ENCODE data around the gene RASSF1.
A peak's percentile ranks its signal among the peaks of the same experiment; 100 is the strongest.

Gene RASSF1

GRCh38 chr3:50299929-50300680, 40.5 kb downstream of the RASSF1 start:
- no peak for DNase-seq (ENCODE audit: low read depth)

GRCh38 chr3:50299638-50299928, 41.1 kb downstream of the RASSF1 start:
- no peak for DNase-seq (ENCODE audit: low read depth)

GRCh38 chr3:50298836-50299637, 41.6 kb downstream of the RASSF1 start, which contains the start of the genes HYAL3 and NAA80:
HYAL3 (minus strand) TSS chr3:50299405; CDS start chr3:50295602, 3,803 bp downstream.
NAA80 (minus strand) TSS chr3:50299405; CDS start chr3:50297463, 1,942 bp downstream.
- peak; percentile 98 for DNase-seq (ENCODE audit: low read depth)

GRCh38 chr3:50297896-50298725, 42.5 kb downstream of the RASSF1 start:
- no peak for DNase-seq (ENCODE audit: low read depth)

GRCh38 chr3:50297384-50297775, 43.3 kb downstream of the RASSF1 start:
- DNase-seq (ENCODE audit: low read depth): no peak

- no peak for DNase-seq (ENCODE audit: low read depth)
These were observed 43.8 kb downstream of the RASSF1 start for GRCh38 chr3:50296721-50297383.

GRCh38 chr3:50295553-50296431, 44.8 kb downstream of the RASSF1 start:
- DNase-seq (ENCODE audit: low read depth): no peak

GRCh38 chr3:50294492-50295403, 45.9 kb downstream of the RASSF1 start:
- DNase-seq (ENCODE audit: low read depth): no peak

GRCh38 chr3:50294089-50294488, 46.5 kb downstream of the RASSF1 start:
- no peak for DNase-seq (ENCODE audit: low read depth)

- DNase-seq (ENCODE audit: low read depth): no peak
These were observed 47.4 kb downstream of the RASSF1 start for GRCh38 chr3:50293079-50293801.

GRCh38 chr3:50292159-50293078, 48.2 kb downstream of the RASSF1 start, which contains the start of gene IFRD2:
IFRD2 (minus strand) TSS chr3:50292429; CDS start chr3:50292274, 155 bp downstream.
- peak; percentile 84 for DNase-seq (ENCODE audit: low read depth)

- DNase-seq (ENCODE audit: low read depth): no peak
These were observed 50.4 kb downstream of the RASSF1 start for GRCh38 chr3:50290161-50290641.

GRCh38 chr3:50289130-50289529, 51.5 kb downstream of the RASSF1 start:
- no peak for DNase-seq (ENCODE audit: low read depth)

- no peak for DNase-seq (ENCODE audit: low read depth)
These were observed 52.1 kb downstream of the RASSF1 start for GRCh38 chr3:50288387-50289007.

- DNase-seq (ENCODE audit: low read depth): no peak
These were observed 53.4 kb downstream of the RASSF1 start for GRCh38 chr3:50287262-50287661.

- DNase-seq (ENCODE audit: low read depth): no peak
These were observed 54.1 kb downstream of the RASSF1 start for GRCh38 chr3:50286322-50287227.
